Endothelial cell of umbilical vein (primary cell): Measurements from ENCODE around the gene CD81.

Source experiments
- CTCF ChIP-seq, 2 donors: IDR thresholded peaks; 1 replicate in 1 of 2; 2 replicates in 1 of 2; pipeline ENCODE4 v1.5.1; 2011; ENCODE audit warnings: low read length in 2 of 2, mild to moderate bottlenecking in 2 of 2, moderate library complexity in 2 of 2, control low read depth in 1 of 2, inconsistent platforms in 1 of 2, low read depth in 1 of 2; ENCODE audit not compliant: insufficient read depth in 1 of 2; ENCODE audit errors: extremely low read depth in 1 of 2
- EZH2 ChIP-seq: IDR thresholded peaks from 2 replicates; pipeline ENCODE4 v1.6.1; 2012; ENCODE audit warnings: borderline replicate concordance, low read depth, mild to moderate bottlenecking, moderate library complexity, low read length, inconsistent platforms; ENCODE audit not compliant: severe bottlenecking

GRCh38 chr11:2342557-2342956, 34.6 kb upstream of the CD81 start:
- no peak for TF ChIP-seq CTCF (IDR thresholded peaks at IDR 0.05; ENCODE audit: extremely low read depth in 1 of 2, insufficient read depth in 1 of 2, low read depth in 1 of 2, low read length in 2 of 2)
- no peak for TF ChIP-seq EZH2
